T-helper 2 cell treated with Interferon-gamma antibody and Interleukin-4, amounts not matched to agents 100 ng/mL and 5 ng/mL, for 36 hours (primary cell): ENCODE measurements around the gene SPATA2L. TPM values are rescaled to one million over a fixed set of nuclear protein-coding genes. Genes with fewer than 3 reads are reported as not detected.
"Not testable (repeated sequence)": the region's sequence is repeated elsewhere in the genome, so short reads cannot be mapped to it uniquely, and the experiment has no call there.

ENCODE experiments used
- intact Hi-C: fragments of 100-400 bp; cut with micrococcal nuclease; formaldehyde crosslinking; loops from one replicate; pipeline ENCODE4 v1.15.1; 2023
- total RNA-seq: library from RNA; stranded (reverse); gene quantifications from 2 replicates; pipeline ENCODE4 v1.2.3, GENCODE V29; 2022

Gene SPATA2L
- total RNA-seq, 1 donor from 2014 or later, result 6.0 TPM

GRCh38 chr16:89691231-89691985 lies 10.1 kb downstream of the SPATA2L start:
- intact Hi-C loops, result no loop called here

GRCh38 chr16:89690392-89690901 lies 11.1 kb downstream of the SPATA2L start:
- intact Hi-C loops, result no loop called here

DNA sequence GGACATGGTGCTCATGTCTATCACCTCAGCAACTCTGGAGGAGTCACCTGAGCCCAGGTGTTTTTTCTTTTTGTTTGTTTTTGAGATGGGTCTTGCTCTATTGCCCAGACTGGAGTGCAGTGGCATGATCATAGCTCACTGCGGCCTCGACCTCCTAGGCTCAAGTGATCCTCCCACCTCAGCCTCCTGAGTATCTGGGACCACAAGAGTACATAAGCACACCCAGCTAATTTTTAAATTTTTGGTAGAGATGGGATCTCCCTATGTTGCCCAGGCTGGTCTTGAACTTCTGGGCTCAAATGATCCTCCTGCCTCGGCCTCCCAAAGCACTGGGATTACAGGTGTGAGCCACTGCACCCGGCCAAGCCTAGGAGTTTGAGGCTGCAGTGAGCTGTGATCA lies 11.9 kb downstream of the SPATA2L start:
- intact Hi-C loops, result not testable (repeated sequence)

DNA sequence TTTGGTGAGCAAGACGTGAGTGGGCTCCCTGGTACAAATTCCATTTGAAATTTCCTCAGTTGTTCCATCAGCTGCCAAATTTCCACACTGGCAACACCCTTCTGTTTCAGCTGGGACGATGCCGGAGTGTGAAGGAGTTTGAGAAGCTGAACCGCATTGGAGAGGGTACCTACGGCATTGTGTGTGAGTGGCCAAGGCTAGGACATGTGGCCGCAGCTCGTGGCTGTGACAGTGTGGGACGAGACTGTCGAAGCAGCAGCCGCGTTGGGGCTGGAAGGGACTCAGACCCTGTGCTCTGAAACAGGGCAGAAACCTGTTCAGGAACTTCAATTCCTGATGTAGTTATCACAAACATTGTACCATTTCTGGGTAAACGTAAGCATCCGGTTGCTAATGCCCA lies 12.4 kb downstream of the SPATA2L start:
- intact Hi-C loops, result no loop called here

DNA sequence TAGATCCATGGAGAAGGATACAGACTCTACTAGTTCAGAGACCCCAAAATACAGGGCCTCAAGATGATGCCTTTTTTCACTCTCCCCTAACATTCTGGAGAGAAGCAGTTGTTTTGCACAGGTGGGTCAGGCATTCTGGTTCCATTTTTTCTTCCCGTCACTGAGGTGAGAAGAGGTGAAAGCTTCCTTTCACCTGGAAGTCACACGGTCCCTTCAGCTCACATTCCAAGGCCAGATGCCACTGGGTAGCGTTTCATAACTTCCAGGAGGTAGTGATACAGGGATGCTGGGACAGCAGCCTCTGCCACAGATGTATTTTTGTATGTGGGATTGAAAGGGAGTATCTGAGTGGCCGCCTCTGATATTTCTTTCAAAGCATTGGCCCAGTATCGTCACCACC lies 13.1 kb downstream of the SPATA2L start:
- intact Hi-C loops, result no loop called here

GRCh38 chr16:89687092-89687940 lies 14.2 kb downstream of the SPATA2L start:
- intact Hi-C loops, result loop anchor here (1.0 kb wide), 1 partner anchor 13 kb away; no protein-coding TSS in a partner anchor

DNA sequence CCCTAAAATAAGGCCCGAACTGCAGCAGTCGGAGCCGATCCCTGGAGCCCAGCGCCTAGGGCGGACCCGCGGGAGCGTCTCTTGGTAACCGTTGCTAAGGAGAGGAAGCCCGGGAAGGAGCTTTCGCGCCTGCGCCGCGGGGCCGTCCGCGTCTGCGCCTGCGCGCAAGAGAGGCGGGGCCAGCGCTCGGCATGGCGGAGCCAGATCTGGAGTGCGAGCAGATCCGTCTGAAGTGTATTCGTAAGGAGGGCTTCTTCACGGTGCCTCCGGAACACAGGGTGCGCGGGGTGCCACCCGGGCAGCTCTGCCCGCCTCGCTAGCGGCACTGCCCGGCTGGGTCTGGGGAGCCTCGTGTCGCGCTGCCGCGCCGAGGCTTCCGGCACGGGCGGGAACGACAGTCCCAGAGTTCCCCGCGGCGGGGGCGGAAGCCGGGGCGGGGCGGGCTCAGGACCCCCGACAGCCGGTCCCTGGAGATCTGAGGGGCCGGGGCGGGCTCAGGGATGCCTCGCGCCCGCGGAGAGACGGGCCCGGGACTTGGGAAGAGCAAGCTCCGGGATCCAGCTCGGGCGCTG lies 14.9 kb downstream of the SPATA2L start, which contains the start of gene CDK10:
Gene CDK10 (plus strand): TSS at position 170 of the 572 bp plus-strand sequence. CDS start 22 bp downstream, at position 192.
- intact Hi-C loops, result loop anchor here (1.0 kb wide), 2 partner anchors 14 to 29 kb away; partner anchors contain the start of genes CHMP1A and SPATA33

DNA sequence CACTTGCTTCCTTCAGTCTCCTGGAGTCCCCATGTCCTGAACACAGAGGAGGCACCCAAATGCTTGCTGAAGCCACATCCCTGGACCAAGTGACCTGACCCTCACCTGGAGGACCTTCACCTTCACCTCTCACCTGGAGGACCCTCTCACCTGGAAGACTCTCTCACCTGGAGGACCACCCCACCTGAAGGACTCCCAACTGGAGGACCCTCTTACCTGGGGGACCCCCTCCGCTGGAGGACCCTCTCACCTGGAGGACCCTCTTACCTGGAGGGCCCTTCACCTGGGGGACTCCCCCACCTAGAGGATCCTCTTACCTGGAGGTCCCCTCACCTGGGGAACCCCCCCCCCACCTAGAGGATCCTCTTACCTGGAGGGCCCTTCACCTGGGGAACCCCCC lies 15.6 kb downstream of the SPATA2L start:
- intact Hi-C loops, result loop anchor here (1.0 kb wide), 1 partner anchor 29 kb away; the partner anchor contains the start of genes CHMP1A and SPATA33

- intact Hi-C loops, result no loop called here
Measured at GRCh38 chr16:89678258-89678657, 23.2 kb downstream of the SPATA2L start.

DNA sequence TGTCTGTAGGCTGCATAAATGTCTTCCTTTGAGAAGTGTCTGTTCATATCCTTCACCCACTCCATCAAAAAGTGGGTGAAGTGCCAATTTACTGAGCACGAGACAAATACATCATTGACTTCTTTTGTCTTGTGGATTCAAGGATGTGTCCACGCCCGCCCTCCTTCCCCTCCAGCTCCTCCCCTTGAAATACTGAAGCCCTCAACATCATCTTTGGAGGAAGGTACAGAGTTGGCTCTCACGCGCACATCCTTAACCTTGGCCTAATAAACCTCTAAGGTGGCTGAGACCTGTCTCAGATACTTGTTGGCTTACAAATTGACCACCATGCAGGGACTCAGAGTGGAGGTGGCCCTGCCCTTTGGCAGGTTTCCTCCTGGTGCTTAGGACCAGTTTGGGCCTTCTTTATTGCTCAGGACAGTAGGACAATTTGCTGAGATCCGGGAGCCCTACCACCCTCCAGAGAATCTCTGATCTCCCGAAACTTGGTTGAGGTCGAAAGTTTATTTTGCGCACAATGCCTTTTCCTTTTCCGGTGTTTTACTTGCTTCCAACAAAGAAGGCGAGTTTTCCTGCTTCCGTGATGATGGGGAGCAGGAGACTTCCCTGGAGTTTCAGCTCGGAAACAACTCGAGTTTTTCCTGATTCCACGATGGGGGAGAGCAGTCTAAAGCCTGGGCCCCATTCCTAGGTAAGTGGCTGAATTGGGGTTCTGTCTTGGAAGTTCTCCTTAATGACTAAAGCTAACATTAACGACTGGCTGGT lies 29.1 kb downstream of the SPATA2L start:
- intact Hi-C loops, result no loop called here

DNA sequence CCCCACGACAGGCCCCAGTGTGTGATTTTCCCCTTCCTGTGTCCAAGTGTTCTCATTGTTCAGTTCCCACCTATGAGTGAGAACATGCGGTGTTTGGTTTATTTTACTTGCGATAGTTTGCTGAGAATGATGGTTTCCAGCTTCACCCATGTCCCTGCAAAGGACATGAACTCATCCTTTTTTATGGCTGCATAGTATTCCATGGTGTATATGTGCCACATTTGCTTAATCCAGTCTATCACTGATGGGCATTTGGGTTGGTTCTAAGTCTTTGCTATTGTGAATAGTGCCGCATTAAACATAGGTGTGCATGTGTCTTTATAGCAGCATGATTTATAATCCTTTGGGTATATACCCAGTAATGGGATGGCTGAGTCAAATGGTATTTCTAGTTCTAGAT lies 29.9 kb downstream of the SPATA2L start:
- intact Hi-C loops, result not testable (repeated sequence)

- intact Hi-C loops, result no loop called here
Measured at GRCh38 chr16:89670496-89671431, 30.7 kb downstream of the SPATA2L start.

- intact Hi-C loops, result no loop called here
Measured at GRCh38 chr16:89669755-89670154, 31.8 kb downstream of the SPATA2L start.

- intact Hi-C loops, result no loop called here
Measured at GRCh38 chr16:89668790-89669158, 32.7 kb downstream of the SPATA2L start.

- intact Hi-C loops, result no loop called here
Measured at GRCh38 chr16:89667633-89668032, 33.9 kb downstream of the SPATA2L start.

GRCh38 chr16:89667000-89667399 lies 34.5 kb downstream of the SPATA2L start:
- intact Hi-C loops, result not testable (repeated sequence)

DNA sequence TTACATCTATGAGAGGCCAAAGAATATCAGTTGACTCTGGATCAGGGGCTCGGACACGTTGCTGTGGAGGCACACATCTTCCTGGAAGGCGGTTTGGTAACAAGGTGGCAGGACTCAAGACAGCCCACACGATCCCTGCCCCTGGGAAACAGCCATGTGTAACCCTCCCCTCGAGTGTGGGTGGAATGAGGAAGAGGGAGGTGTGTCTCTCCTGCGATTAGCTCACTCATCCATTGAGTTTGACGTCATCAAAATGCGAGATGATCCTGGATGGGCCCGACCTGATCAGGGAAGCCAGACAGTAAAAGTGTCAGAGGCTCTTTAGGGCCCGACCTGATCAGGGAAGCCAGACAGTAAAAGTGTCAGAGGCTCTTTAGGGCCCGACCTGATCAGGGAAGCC lies 37.3 kb downstream of the SPATA2L start:
- intact Hi-C loops, result not testable (repeated sequence)

DNA sequence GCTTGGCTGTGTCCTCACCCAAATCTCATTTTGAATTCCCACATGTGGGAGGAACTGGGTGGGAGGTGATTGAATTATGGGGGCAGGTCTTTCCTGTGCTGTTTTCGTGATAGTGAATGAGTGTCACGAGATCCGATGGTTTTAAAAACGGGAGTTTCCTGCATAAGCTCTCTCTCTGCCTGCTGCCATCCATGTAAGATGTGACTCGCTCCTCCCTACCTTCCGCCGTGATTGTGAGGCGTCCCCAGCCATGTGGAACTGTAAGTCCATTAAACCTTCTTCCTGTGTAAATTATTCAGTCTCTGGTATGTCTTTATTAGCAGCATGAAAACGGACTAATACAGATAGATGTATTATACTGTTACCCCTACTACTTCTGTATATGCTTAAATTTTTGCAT lies 40.3 kb downstream of the SPATA2L start:
- intact Hi-C loops, result no loop called here

GRCh38 chr16:89660146-89660545 lies 41.4 kb downstream of the SPATA2L start:
- intact Hi-C loops, result no loop called here
